IMR-90 (cell line): ENCODE results near the gene FGF12. TPM values are rescaled to one million over a fixed set of nuclear protein-coding genes. Genes with fewer than 3 reads are reported as not detected.

Experiments used
- ATAC-seq: fragments of 200-7000 bp; cut with Tn5 transposase; 2 replicates; pipeline ENCODE4 v1.9.1; 2020; ENCODE audit warnings: low read depth, mild to moderate bottlenecking, moderate library complexity
- BruUV-seq: library from RNA; stranded (reverse); fragments of 400-500 nt; replicated peaks from 2 replicates; lab custom pipeline; 2021; lab: Mats Ljungman, UMichigan
- CTCF ChIA-PET: fragments of 300-600 bp; formaldehyde crosslinking; extraction: SDS; loops from one replicate; lab custom pipeline; 2021; ENCODE audit warnings: antibody characterized with exemption; lab: Yijun Ruan, JAX
- POLR2A ChIA-PET: fragments of 300-600 bp; sonication (Branson Sonifier 250); formaldehyde crosslinking; loops from one replicate; lab custom pipeline; 2022; ENCODE audit warnings: antibody characterized with exemption; ENCODE audit not compliant: unreplicated experiment; lab: Charles Lee
- DNase-seq: peaks from one replicate; pipeline ENCODE4 v3.0.0; 2013
- H2AFZ ChIP-seq: replicated peaks from 2 replicates; pipeline ENCODE3; 2013; ENCODE audit warnings: low read length, mild to moderate bottlenecking; ENCODE audit not compliant: poor library complexity
- H2AK5ac ChIP-seq: 2 replicates; pipeline ENCODE4 v1.6.1; 2013; ENCODE audit warnings: low read depth, low read length, inconsistent platforms
- H2AK9ac ChIP-seq: replicated peaks from 2 replicates; pipeline ENCODE3; 2013; ENCODE audit warnings: mild to moderate bottlenecking, low read depth, low read length, moderate library complexity; ENCODE audit not compliant: poor library complexity
- H2BK120ac ChIP-seq: 2 replicates; pipeline ENCODE4 v1.6.1; 2013; ENCODE audit warnings: low read depth, low read length, inconsistent platforms
- H2BK15ac ChIP-seq: 3 replicates; pipeline ENCODE4 v1.6.1; 2013; ENCODE audit warnings: low read depth, low read length, inconsistent platforms
- H2BK20ac ChIP-seq: 2 replicates; pipeline ENCODE4 v1.6.1; 2013; ENCODE audit warnings: low read depth, mild to moderate bottlenecking, inconsistent platforms, low read length, moderate library complexity
- H2BK5ac ChIP-seq: 2 replicates; pipeline ENCODE4 v1.6.1; 2013; ENCODE audit warnings: mild to moderate bottlenecking, low read depth, low read length, inconsistent platforms; ENCODE audit not compliant: poor library complexity, severe bottlenecking
- H3K14ac ChIP-seq: replicated peaks from 2 replicates; pipeline ENCODE4 v1.6.1; 2013; ENCODE audit warnings: low read depth, low read length, inconsistent platforms
- H3K18ac ChIP-seq: 2 replicates; pipeline ENCODE4 v1.6.1; 2013; ENCODE audit warnings: low read depth, low read length, control low read depth
- H3K23ac ChIP-seq: 2 replicates; pipeline ENCODE4 v1.6.1; 2013; ENCODE audit warnings: low read depth, low read length, inconsistent platforms
- H3K27ac ChIP-seq: 2 replicates; pipeline ENCODE4 v1.5.1; 2013; ENCODE audit warnings: mild to moderate bottlenecking, control low read depth, low read length; ENCODE audit not compliant: insufficient read depth
- H3K27me3 ChIP-seq: 2 replicates; pipeline ENCODE4 v1.6.1; 2013; ENCODE audit warnings: low read length; ENCODE audit not compliant: control insufficient read depth, insufficient read depth
- H3K36me3 ChIP-seq: 2 replicates; pipeline ENCODE4 v1.6.1; 2013; ENCODE audit warnings: low read length, mixed read lengths; ENCODE audit not compliant: control insufficient read depth, insufficient read depth
- H3K4ac ChIP-seq: 2 replicates; pipeline ENCODE4 v1.6.1; 2013; ENCODE audit warnings: low read depth, low read length, inconsistent platforms
- H3K4me1 ChIP-seq: 2 replicates; pipeline ENCODE4 v1.6.1; 2013; ENCODE audit warnings: low read length, mixed read lengths; ENCODE audit not compliant: control insufficient read depth, insufficient read depth
- H3K4me2 ChIP-seq: 2 replicates; pipeline ENCODE4 v1.6.1; 2013; ENCODE audit warnings: low read depth, mild to moderate bottlenecking, control low read depth, low read length, moderate library complexity
- H3K4me3 ChIP-seq: 2 replicates; pipeline ENCODE4 v1.5.1; 2013; ENCODE audit warnings: low read depth, mild to moderate bottlenecking, control low read depth, low read length, moderate library complexity; ENCODE audit not compliant: insufficient read depth
- H3K56ac ChIP-seq: 2 replicates; pipeline ENCODE4 v1.6.1; 2013; ENCODE audit warnings: low read length, inconsistent platforms; ENCODE audit not compliant: insufficient read depth; ENCODE audit errors: extremely low read depth
- H3K79me1 ChIP-seq, 2 experiments: 2 replicates each; pipeline ENCODE4 v1.6.1; 2013; ENCODE audit warnings: low read length in 2 of 2, inconsistent platforms in 1 of 2, low read depth in 1 of 2
- H3K9ac ChIP-seq: 2 replicates; pipeline ENCODE4 v1.6.1; 2013; ENCODE audit warnings: low read depth, low read length, control low read depth
- H3K9me1 ChIP-seq: 2 replicates; pipeline ENCODE4 v1.6.1; 2013; ENCODE audit warnings: low read length, inconsistent platforms; ENCODE audit not compliant: insufficient read depth
- H3K9me3 ChIP-seq: 2 replicates; pipeline ENCODE4 v1.6.1; 2013; ENCODE audit warnings: low read length; ENCODE audit not compliant: control insufficient read depth, insufficient read depth
- H4K20me1 ChIP-seq: 2 replicates; pipeline ENCODE4 v1.6.1; 2013; ENCODE audit warnings: low read length, inconsistent platforms; ENCODE audit not compliant: insufficient read depth
- H4K5ac ChIP-seq: 2 replicates; pipeline ENCODE4 v1.6.1; 2013; ENCODE audit warnings: mild to moderate bottlenecking, low read depth, low read length, control low read depth
- H4K8ac ChIP-seq, 2 experiments: 2 replicates each; pipeline ENCODE4 v1.6.1; 2013; ENCODE audit warnings: low read depth in 2 of 2, low read length in 2 of 2, control low read depth in 1 of 2, inconsistent platforms in 1 of 2
- H4K91ac ChIP-seq: 2 replicates; pipeline ENCODE4 v1.6.1; 2013; ENCODE audit warnings: low read depth, low read length, inconsistent platforms; ENCODE audit not compliant: insufficient read depth
- BHLHE40 ChIP-seq: fragments of 150-350 bp; IDR thresholded peaks from 2 replicates; pipeline ENCODE4 v1.6.1; 2016; ENCODE audit warnings: mild to moderate bottlenecking, low read depth, low read length
- CHD1 ChIP-seq: IDR thresholded peaks from 2 replicates; pipeline ENCODE4 v1.6.1; 2012; ENCODE audit warnings: low read depth, low read length, improper control_type of control experiment
- MAFK ChIP-seq: IDR thresholded peaks from 2 replicates; pipeline ENCODE4 v1.6.1; 2012; ENCODE audit warnings: low read depth, low read length, improper control_type of control experiment
- MAZ ChIP-seq: IDR thresholded peaks from 2 replicates; pipeline ENCODE4 v1.6.1; 2012; ENCODE audit warnings: low read depth, mild to moderate bottlenecking, low read length, improper control_type of control experiment, moderate library complexity, borderline replicate concordance
- MXI1 ChIP-seq: IDR thresholded peaks from 2 replicates; pipeline ENCODE4 v1.6.1; 2012; ENCODE audit warnings: low read depth, mild to moderate bottlenecking, low read length, moderate library complexity, borderline replicate concordance
- RAD21 ChIP-seq: IDR thresholded peaks from 2 replicates; pipeline ENCODE4 v1.6.1; 2012; ENCODE audit warnings: low read length, improper control_type of control experiment
- RCOR1 ChIP-seq: IDR thresholded peaks from 2 replicates; pipeline ENCODE4 v1.6.1; 2012; ENCODE audit warnings: mild to moderate bottlenecking, low read length, improper control_type of control experiment; ENCODE audit not compliant: insufficient replicate concordance
- RFX5 ChIP-seq: IDR thresholded peaks from 2 replicates; pipeline ENCODE4 v1.8.0; 2012; ENCODE audit warnings: low read depth, mild to moderate bottlenecking, low read length, moderate library complexity
- SMC3 ChIP-seq: fragments of 150-350 bp; IDR thresholded peaks from 2 replicates; pipeline ENCODE4 v1.6.1; 2016; ENCODE audit warnings: low read depth, mild to moderate bottlenecking, antibody characterized with exemption, low read length, moderate library complexity
- WGBS, 2 experiments: methylation state at CpG; one replicate each; pipeline versions ENCODE4 v1.1.5 to v1.1.7; 2013; ENCODE audit warnings: missing lambda C conversion rate in 2 of 2; ENCODE audit not compliant: insufficient read length in 1 of 2; ENCODE audit errors: extremely low coverage in 2 of 2; 5-methylcytosine and 5-hydroxymethylcytosine counted together
- dilution Hi-C: fragments of 300-500 bp; cut with HindIII; formaldehyde crosslinking; loops from one replicate; pipeline ENCODE4 v1.14.3; 2018; ENCODE audit warnings: low sequenced_read_pairs; ENCODE audit not compliant: unreplicated experiment
- in situ Hi-C: fragments of 300-500 bp; cut with MboI; formaldehyde crosslinking; loops from 3 replicates; pipeline ENCODE4 v1.14.3; 2019; ENCODE audit warnings: low sequenced_read_pairs, inconsistent platforms, mixed read lengths
- intact Hi-C: fragments of 100-400 bp; cut with micrococcal nuclease; formaldehyde crosslinking; loops from 2 replicates; pipeline ENCODE4 v1.10.0; 2022
- polyA plus RNA-seq, 3 experiments: library from polyadenylated mRNA; depleted of rRNA; stranded (reverse); fragments of >200 nt; gene quantifications; 2 replicates each; pipeline ENCODE4 v1.2.3, GENCODE V29; 2012; ENCODE audit warnings: low replicate concordance in 1 of 3
- total RNA-seq: library from RNA; depleted of rRNA; stranded (reverse); fragments of >200 nt; gene quantifications from 2 replicates; pipeline ENCODE4 v1.2.3, GENCODE V29; 2012
- TF ChIP-seq, protein P1 (sequence below): fragments of 150-350 bp; IDR thresholded peaks from 2 replicates; pipeline ENCODE4 v1.6.1; 2016; ENCODE audit warnings: low read depth, mild to moderate bottlenecking, low read length, moderate library complexity, borderline replicate concordance
- TF ChIP-seq, protein P2 (sequence below): conservative IDR thresholded peaks from 2 replicates; pipeline ENCODE4 v1.5.1; 2012; ENCODE audit warnings: mild to moderate bottlenecking, low read depth, low read length, improper control_type of control experiment
- TF ChIP-seq, protein P3 (sequence below): fragments of 150-350 bp; IDR thresholded peaks from 2 replicates; pipeline ENCODE4 v1.6.1; 2017; ENCODE audit warnings: mild to moderate bottlenecking, antibody characterized with exemption, low read length, low read depth

Gene FGF12
- total and polyA plus RNA-seq, 2 of the 4 experiments (the other 2 are of a cell fraction): not detected

DNA sequence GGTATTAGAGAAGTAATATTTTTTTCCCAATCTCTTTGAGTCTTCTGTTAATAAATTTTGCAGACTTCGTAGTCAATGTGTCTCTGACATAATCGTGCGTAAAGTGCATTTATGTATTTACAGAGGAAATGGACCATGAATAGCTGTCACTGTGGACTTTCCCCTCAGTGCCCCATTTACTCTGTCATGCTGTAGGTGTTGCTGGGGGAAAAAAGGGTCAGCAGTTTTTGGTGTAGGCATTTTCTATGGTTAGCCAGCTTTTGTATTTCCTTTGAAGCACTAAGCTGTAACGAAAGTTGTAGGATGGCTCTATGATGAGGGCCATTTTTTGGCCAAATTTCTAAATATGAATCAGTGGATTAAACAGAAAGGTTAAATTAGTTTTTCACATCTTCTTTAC is 598.4 kb downstream of the FGF12 start:
- Histone ChIP-seq H3K27me3 (no peaks in the 10 kb centered on the region), H3K9me1 (no peaks in the 10 kb centered on the region), H4K20me1 (no peaks in the 10 kb centered on the region), H3K4me3 (no peak overlapping the region), H2BK20ac (no peak overlapping the region), H2BK15ac (no peak overlapping the region), H3K23ac (no peak overlapping the region), H2AK5ac (no peak overlapping the region), H3K4me2 (no peak overlapping the region), H2BK120ac (no peak overlapping the region), H3K4me1 (no peaks in the 10 kb centered on the region), H4K5ac (no peak overlapping the region), H3K27ac (no peak overlapping the region), H3K36me3 (no peaks in the 10 kb centered on the region), H2AK9ac (no peak overlapping the region), H3K14ac (no peak overlapping the region), H4K91ac (no peak overlapping the region), H3K9me3 (peaks cover 7% of the 10 kb centered on the region), H2AFZ (no peak overlapping the region), H4K8ac (no peak overlapping the region), H3K4ac (no peak overlapping the region), H3K56ac (no peak overlapping the region), H2BK5ac (no peak overlapping the region), H3K18ac (no peak overlapping the region), H3K9ac (no peak overlapping the region), H3K79me1 (no peaks in the 10 kb centered on the region)
- in situ Hi-C loops: no loop called here
- dilution Hi-C loops: no loop called here
- ChIA-PET POLR2A (no interaction called here), CTCF (no interaction called here)
- DNase-seq (no peak), ATAC-seq (no peak)
- no TSS peak for BruUV-seq
- intact Hi-C loops: no loop called here
- no CpG with 5 or more reads among the region's 4 CpGs for WGBS, 2 experiments
- TF ChIP-seq MAFK: no peak
- no peak for TF ChIP-seq MAZ
- no peak for TF ChIP-seq RFX5
- TF ChIP-seq, protein P1, sequence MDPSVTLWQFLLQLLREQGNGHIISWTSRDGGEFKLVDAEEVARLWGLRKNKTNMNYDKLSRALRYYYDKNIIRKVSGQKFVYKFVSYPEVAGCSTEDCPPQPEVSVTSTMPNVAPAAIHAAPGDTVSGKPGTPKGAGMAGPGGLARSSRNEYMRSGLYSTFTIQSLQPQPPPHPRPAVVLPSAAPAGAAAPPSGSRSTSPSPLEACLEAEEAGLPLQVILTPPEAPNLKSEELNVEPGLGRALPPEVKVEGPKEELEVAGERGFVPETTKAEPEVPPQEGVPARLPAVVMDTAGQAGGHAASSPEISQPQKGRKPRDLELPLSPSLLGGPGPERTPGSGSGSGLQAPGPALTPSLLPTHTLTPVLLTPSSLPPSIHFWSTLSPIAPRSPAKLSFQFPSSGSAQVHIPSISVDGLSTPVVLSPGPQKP: no peak
- no peak for TF ChIP-seq RAD21
- TF ChIP-seq MXI1: no peak
- TF ChIP-seq, protein P2, sequence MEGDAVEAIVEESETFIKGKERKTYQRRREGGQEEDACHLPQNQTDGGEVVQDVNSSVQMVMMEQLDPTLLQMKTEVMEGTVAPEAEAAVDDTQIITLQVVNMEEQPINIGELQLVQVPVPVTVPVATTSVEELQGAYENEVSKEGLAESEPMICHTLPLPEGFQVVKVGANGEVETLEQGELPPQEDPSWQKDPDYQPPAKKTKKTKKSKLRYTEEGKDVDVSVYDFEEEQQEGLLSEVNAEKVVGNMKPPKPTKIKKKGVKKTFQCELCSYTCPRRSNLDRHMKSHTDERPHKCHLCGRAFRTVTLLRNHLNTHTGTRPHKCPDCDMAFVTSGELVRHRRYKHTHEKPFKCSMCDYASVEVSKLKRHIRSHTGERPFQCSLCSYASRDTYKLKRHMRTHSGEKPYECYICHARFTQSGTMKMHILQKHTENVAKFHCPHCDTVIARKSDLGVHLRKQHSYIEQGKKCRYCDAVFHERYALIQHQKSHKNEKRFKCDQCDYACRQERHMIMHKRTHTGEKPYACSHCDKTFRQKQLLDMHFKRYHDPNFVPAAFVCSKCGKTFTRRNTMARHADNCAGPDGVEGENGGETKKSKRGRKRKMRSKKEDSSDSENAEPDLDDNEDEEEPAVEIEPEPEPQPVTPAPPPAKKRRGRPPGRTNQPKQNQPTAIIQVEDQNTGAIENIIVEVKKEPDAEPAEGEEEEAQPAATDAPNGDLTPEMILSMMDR: no peak
- TF ChIP-seq SMC3: no peak
- TF ChIP-seq, protein P3, sequence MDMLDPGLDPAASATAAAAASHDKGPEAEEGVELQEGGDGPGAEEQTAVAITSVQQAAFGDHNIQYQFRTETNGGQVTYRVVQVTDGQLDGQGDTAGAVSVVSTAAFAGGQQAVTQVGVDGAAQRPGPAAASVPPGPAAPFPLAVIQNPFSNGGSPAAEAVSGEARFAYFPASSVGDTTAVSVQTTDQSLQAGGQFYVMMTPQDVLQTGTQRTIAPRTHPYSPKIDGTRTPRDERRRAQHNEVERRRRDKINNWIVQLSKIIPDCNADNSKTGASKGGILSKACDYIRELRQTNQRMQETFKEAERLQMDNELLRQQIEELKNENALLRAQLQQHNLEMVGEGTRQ: no peak
- no peak for TF ChIP-seq RCOR1
- TF ChIP-seq CHD1: no peak
- no peak for TF ChIP-seq BHLHE40
